ENCODE data around the gene EXOC6B. TPM values are rescaled to one million over a fixed set of nuclear protein-coding genes. Genes with fewer than 3 reads are reported as not detected.

EXOC6B gene
- total RNA-seq, 2 experiments from 2014 or later = 6.2 to 8.3 TPM

- Mint-ChIP-seq H3K27ac (no peak overlapping the region), H3K9me3 (no peaks in the 10 kb centered on the region), H3K4me3 (no peak overlapping the region), H3K27me3 (no peaks in the 10 kb centered on the region), H3K36me3 (ENCODE audit: low read depth) (peaks cover 10% of the 10 kb centered on the region), H3K4me1 (ENCODE audit: low read depth) (no peaks in the 10 kb centered on the region)
- ATAC-seq (no peak), DNase-seq (no peak)
- TF ChIP-seq CTCF (IDR thresholded peaks at IDR 0.05) = no peak
- ChIA-PET POLR2A (no interaction called here), CTCF (interaction anchor here (1.5 kb wide), 1 partner anchor 430 kb away, joined by 3 read pairs; no protein-coding TSS in a partner anchor)
- intact Hi-C loops (cut with micrococcal nuclease) = no loop called here
Measured at GRCh38 chr2:72176281-72176680, 649.6 kb downstream of the EXOC6B start.

GRCh38 chr2:72175636-72176035 lies 650.2 kb downstream of the EXOC6B start:
- H3K4me3 Mint-ChIP-seq = no peak overlapping the region
- H3K4me1 Mint-ChIP-seq (ENCODE audit: low read depth) = no peaks in the 10 kb centered on the region
- H3K36me3 Mint-ChIP-seq (ENCODE audit: low read depth) = peaks cover 10% of the 10 kb centered on the region
- no peak overlapping the region for H3K27ac Mint-ChIP-seq
- DNase-seq (no peak), ATAC-seq (no peak)
- POLR2A ChIA-PET = no interaction called here
- peaks cover 2% of the 10 kb centered on the region for H3K27me3 Mint-ChIP-seq
- CTCF ChIA-PET = interaction anchor here (1.5 kb wide), 1 partner anchor 430 kb away, joined by 3 read pairs; no protein-coding TSS in a partner anchor
- no peak for TF ChIP-seq CTCF (IDR thresholded peaks at IDR 0.05)
- intact Hi-C loops (cut with micrococcal nuclease) = no loop called here
- H3K9me3 Mint-ChIP-seq = no peaks in the 10 kb centered on the region

- H3K4me1 Mint-ChIP-seq (ENCODE audit: low read depth) = no peaks in the 10 kb centered on the region
- no peak overlapping the region for H3K4me3 Mint-ChIP-seq
- no peak for TF ChIP-seq CTCF (IDR thresholded peaks at IDR 0.05)
- CTCF ChIA-PET = interaction anchor here (3.0 kb wide), 1 partner anchor 23 kb away, joined by 8 read pairs; no protein-coding TSS in a partner anchor
- POLR2A ChIA-PET = no interaction called here
- H3K9me3 Mint-ChIP-seq = no peaks in the 10 kb centered on the region
- ATAC-seq (no peak), DNase-seq (no peak)
- intact Hi-C loops (cut with micrococcal nuclease) = no loop called here
- H3K36me3 Mint-ChIP-seq (ENCODE audit: low read depth) = peaks cover 2% of the 10 kb centered on the region
- peaks cover 2% of the 10 kb centered on the region for H3K27me3 Mint-ChIP-seq
- H3K27ac Mint-ChIP-seq = no peak overlapping the region
Measured at GRCh38 chr2:72173640-72174321, 652.1 kb downstream of the EXOC6B start.

GRCh38 chr2:72172478-72172877 lies 653.4 kb downstream of the EXOC6B start:
- DNase-seq (no peak), ATAC-seq (no peak)
- Mint-ChIP-seq H3K9me3 (no peaks in the 10 kb centered on the region), H3K4me3 (no peak overlapping the region), H3K36me3 (ENCODE audit: low read depth) (no peaks in the 10 kb centered on the region), H3K27me3 (peaks cover 2% of the 10 kb centered on the region), H3K27ac (no peak overlapping the region), H3K4me1 (ENCODE audit: low read depth) (no peaks in the 10 kb centered on the region)
- no peak for TF ChIP-seq CTCF (IDR thresholded peaks at IDR 0.05)
- ChIA-PET CTCF (interaction anchor here (3.0 kb wide), 1 partner anchor 22 kb away, joined by 8 read pairs; no protein-coding TSS in a partner anchor), POLR2A (no interaction called here)
- intact Hi-C loops (cut with micrococcal nuclease) = no loop called here

- H3K4me1 Mint-ChIP-seq (ENCODE audit: low read depth) = no peaks in the 10 kb centered on the region
- ChIA-PET CTCF (interaction anchor here (2.7 kb wide), 1 partner anchor 16 kb away, joined by 7 read pairs; no protein-coding TSS in a partner anchor), POLR2A (no interaction called here)
- TF ChIP-seq CTCF (IDR thresholded peaks at IDR 0.05) = no peak
- no peaks in the 10 kb centered on the region for H3K9me3 Mint-ChIP-seq
- intact Hi-C loops (cut with micrococcal nuclease) = no loop called here
- no peak overlapping the region for H3K27ac Mint-ChIP-seq
- DNase-seq = no peak
- H3K4me3 Mint-ChIP-seq = no peak overlapping the region
- no peak for ATAC-seq
- no peaks in the 10 kb centered on the region for H3K36me3 Mint-ChIP-seq (ENCODE audit: low read depth)
- peaks cover 7% of the 10 kb centered on the region for H3K27me3 Mint-ChIP-seq
Measured at GRCh38 chr2:72166279-72166678, 659.6 kb downstream of the EXOC6B start.

All from activated CD8-positive, alpha-beta T cell treated with anti-CD3 and anti-CD28 coated beads for 36 hours (primary cell).